Esophagus squamous epithelium (tissue), 4 donors: ENCODE data around the gene KIF26A.

Experiments used
- POLR2A ChIP-seq, 4 donors: fragments of 450-650 bp; IDR thresholded peaks; one replicate each; pipeline ENCODE4 v1.6.1; 2017; ENCODE audit warnings: antibody characterized with exemption in 4 of 4, mild to moderate bottlenecking in 4 of 4, moderate library complexity in 3 of 4
- TF ChIP-seq, protein P1 (sequence below), 6 experiments: fragments of 450-650 bp in 4 of 6; fragments of 200-600 bp in 2 of 6; sonication (generic) in 2 of 6; IDR thresholded peaks; one replicate each; pipeline ENCODE4 v1.5.1; 2016 to 2019; ENCODE audit warnings: antibody characterized with exemption in 6 of 6, mild to moderate bottlenecking in 4 of 6, moderate library complexity in 4 of 6

DNA sequence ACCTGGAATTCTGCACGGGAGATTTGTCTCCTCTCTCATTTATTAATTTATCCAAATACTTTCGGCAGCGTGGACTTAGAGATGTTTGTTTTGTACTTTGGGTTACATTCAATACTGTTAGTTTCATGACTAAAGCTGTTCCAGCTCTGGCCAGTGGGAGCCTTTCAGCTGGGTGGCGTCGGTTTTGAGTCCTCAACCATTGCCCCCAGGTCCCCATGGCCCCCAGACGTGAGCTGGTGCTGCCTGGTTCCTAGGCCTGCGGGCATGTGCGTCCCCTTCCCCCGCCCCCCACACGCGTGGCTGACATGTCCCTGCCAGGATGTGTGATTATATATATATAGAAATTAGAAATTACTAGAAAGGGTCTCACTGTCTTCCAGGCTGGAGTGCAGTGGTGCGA lies 48.2 kb downstream of the KIF26A start:
- TF ChIP-seq POLR2A (IDR thresholded peaks at IDR 0.05): no peak
- TF ChIP-seq, protein P1, sequence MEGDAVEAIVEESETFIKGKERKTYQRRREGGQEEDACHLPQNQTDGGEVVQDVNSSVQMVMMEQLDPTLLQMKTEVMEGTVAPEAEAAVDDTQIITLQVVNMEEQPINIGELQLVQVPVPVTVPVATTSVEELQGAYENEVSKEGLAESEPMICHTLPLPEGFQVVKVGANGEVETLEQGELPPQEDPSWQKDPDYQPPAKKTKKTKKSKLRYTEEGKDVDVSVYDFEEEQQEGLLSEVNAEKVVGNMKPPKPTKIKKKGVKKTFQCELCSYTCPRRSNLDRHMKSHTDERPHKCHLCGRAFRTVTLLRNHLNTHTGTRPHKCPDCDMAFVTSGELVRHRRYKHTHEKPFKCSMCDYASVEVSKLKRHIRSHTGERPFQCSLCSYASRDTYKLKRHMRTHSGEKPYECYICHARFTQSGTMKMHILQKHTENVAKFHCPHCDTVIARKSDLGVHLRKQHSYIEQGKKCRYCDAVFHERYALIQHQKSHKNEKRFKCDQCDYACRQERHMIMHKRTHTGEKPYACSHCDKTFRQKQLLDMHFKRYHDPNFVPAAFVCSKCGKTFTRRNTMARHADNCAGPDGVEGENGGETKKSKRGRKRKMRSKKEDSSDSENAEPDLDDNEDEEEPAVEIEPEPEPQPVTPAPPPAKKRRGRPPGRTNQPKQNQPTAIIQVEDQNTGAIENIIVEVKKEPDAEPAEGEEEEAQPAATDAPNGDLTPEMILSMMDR (IDR thresholded peaks at IDR 0.05): no peak
